ENCODE results near the gene KLHDC4. TPM values are rescaled to one million over a fixed set of nuclear protein-coding genes. Genes with fewer than 3 reads are reported as not detected.
A peak's percentile ranks its signal among the peaks of the same experiment; 100 is the strongest.

Gene KLHDC4
- total and polyA plus RNA-seq, 9 of the 15 experiments (the other 6 are each of a cell fraction or from before 2014, with no cell fraction given) = 1.3 to 68.1 (median 32.8) TPM

DNA sequence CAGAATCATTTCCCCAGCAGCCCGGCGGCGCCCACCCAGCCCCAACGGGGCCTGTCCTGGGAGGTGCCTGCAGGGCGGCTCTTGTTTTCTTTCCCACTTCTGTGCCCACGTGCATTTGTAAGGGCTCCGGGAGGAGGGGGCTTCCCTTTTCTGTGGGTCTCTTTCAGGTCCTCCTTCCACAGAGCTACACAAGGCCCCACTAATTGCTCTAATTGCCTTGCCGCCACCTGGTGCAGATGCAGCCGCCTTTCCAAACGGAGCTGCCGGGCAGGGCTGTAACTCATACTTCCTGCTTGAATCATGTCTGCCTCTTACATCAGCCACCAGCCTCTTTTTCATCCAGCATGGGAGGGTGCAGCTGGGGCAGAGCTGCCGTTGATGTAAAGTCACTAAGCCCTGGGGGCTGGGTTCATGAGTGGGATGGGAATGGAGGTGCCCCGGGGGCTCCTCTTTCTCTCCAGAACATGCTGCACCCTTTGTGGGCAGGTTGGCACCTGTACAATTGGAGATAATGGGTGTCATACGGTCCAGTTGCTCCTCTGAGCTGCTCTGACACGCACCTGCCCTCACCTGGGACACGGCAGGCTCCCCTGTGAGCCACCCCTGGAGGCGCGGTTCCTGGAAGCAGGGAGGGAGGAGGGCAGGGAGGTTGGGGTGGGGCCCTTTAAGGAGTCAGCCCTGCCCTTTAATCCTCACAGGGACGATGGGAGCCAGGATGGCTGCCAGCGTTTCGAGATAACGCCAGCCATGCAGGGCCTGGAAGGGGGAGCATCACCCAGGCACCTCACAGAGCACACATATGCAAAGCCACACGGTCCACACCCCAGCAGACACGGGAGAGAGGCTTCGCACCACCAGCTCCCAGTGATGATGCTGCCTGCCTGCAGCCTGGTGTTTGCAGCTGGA lies 41.1 kb upstream of the KLHDC4 start (continued):
- TF ChIP-seq, protein P1, sequence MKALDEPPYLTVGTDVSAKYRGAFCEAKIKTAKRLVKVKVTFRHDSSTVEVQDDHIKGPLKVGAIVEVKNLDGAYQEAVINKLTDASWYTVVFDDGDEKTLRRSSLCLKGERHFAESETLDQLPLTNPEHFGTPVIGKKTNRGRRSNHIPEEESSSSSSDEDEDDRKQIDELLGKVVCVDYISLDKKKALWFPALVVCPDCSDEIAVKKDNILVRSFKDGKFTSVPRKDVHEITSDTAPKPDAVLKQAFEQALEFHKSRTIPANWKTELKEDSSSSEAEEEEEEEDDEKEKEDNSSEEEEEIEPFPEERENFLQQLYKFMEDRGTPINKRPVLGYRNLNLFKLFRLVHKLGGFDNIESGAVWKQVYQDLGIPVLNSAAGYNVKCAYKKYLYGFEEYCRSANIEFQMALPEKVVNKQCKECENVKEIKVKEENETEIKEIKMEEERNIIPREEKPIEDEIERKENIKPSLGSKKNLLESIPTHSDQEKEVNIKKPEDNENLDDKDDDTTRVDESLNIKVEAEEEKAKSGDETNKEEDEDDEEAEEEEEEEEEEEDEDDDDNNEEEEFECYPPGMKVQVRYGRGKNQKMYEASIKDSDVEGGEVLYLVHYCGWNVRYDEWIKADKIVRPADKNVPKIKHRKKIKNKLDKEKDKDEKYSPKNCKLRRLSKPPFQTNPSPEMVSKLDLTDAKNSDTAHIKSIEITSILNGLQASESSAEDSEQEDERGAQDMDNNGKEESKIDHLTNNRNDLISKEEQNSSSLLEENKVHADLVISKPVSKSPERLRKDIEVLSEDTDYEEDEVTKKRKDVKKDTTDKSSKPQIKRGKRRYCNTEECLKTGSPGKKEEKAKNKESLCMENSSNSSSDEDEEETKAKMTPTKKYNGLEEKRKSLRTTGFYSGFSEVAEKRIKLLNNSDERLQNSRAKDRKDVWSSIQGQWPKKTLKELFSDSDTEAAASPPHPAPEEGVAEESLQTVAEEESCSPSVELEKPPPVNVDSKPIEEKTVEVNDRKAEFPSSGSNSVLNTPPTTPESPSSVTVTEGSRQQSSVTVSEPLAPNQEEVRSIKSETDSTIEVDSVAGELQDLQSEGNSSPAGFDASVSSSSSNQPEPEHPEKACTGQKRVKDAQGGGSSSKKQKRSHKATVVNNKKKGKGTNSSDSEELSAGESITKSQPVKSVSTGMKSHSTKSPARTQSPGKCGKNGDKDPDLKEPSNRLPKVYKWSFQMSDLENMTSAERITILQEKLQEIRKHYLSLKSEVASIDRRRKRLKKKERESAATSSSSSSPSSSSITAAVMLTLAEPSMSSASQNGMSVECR (CRISPR knock-in tag; IDR thresholded peaks at IDR 0.05) = no peak; the same call in 1 of the 2 replicates
- TF ChIP-seq STAG1 (CRISPR knock-in tag; IDR thresholded peaks at IDR 0.05; ENCODE audit: borderline replicate concordance) (no peak), JUND (IDR thresholded peaks at IDR 0.05; ENCODE audit: borderline replicate concordance, low read depth, low read length) (peak; percentile 85), JUND (tag; IDR thresholded peaks at IDR 0.05; ENCODE audit: borderline replicate concordance, low read depth, low read length) (peak; percentile 55; the same call in 1 of the 3 replicates), GATAD2B (IDR thresholded peaks at IDR 0.05; ENCODE audit: borderline replicate concordance) (no peak), ZNF707 (CRISPR knock-in tag; conservative IDR thresholded peaks at IDR 0.05) (no peak), POLR2G (IDR thresholded peaks at IDR 0.05; ENCODE audit: low read depth, low read length) (peak; percentile 67), ZNF121 (CRISPR knock-in tag; conservative IDR thresholded peaks at IDR 0.05) (no peak), RUNX1 (IDR thresholded peaks at IDR 0.05; ENCODE audit: low read depth) (no peak), ZFP36 (IDR thresholded peaks at IDR 0.05; ENCODE audit: low read depth, low read length, partially characterized antibody) (peak; percentile 23), FOXA3 (CRISPR knock-in tag; conservative IDR thresholded peaks at IDR 0.05 in 1 of 2, IDR thresholded peaks at IDR 0.05 in 1 of 2) (no peak), MCM7 (IDR thresholded peaks at IDR 0.05) (no peak), OTX1 (CRISPR knock-in tag; IDR thresholded peaks at IDR 0.05) (no peak), RCOR1 (IDR thresholded peaks at IDR 0.05; ENCODE audit: borderline replicate concordance in 1 of 2, low read depth in 2 of 2, low read length in 2 of 2) (peak in 1 of 2 experiments; percentile 56; a peak in 2 of 4 replicates), FUS (optimal IDR thresholded peaks at IDR 0.05; ENCODE audit: low read depth, low read length) (no peak), GATAD2A (IDR thresholded peaks at IDR 0.05) (no peak; the same call in 1 of the 2 replicates), MCM3 (IDR thresholded peaks at IDR 0.05) (no peak)
- TF ChIP-seq, protein P2, sequence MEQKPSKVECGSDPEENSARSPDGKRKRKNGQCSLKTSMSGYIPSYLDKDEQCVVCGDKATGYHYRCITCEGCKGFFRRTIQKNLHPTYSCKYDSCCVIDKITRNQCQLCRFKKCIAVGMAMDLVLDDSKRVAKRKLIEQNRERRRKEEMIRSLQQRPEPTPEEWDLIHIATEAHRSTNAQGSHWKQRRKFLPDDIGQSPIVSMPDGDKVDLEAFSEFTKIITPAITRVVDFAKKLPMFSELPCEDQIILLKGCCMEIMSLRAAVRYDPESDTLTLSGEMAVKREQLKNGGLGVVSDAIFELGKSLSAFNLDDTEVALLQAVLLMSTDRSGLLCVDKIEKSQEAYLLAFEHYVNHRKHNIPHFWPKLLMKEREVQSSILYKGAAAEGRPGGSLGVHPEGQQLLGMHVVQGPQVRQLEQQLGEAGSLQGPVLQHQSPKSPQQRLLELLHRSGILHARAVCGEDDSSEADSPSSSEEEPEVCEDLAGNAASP (IDR thresholded peaks at IDR 0.05) = no peak
- TF ChIP-seq, protein P3, sequence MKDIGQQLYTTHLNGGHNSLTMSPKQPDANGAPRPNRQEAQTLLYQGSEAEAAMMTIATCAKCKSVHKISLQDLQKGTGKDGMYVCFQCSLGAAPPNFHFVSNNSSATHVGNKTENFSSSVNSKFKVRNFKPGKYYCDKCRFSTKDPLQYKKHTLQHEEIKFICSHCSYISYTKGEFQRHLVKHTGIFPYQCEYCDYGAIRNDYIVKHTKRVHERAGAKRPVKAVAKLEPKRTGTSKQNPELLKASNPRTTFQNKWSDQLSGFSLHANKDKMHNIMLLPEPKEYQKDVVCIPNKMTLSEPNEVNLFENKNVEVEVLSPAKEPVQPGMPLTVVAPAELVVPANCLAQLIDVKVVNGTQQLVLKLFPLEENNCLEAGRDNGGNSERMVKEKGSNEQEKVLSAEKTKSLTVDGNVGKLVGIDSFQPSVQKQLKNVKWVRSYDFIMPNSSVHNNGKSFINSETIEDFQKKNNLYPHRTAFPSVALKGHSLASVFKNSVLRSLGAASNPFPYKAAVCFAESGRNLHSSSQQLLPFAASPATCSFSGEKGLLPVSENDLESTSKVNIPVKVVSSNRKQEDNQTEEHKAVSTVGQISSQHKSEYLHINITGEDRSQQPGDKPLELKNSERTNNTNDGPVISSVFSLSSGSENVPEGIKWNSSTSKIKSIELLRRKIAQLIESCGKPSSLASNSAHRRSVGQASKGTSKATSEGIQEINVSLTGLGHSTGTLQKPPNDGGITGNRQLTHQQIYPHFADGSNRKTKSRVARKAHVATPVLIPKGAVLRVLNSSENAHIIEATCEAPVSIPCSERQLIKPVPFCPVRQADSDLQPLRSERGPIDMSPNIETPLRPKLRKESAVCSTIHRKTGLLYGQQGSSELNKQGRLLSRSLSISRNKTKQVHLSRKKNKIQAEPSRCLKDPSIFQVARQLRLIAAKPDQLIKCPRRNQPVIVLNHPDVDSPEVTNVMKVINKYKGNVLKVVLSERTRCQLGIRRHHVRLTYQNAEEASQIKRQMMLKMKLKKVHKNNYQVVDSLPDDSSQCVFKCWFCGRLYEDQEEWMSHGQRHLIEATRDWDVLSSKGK (CRISPR knock-in tag; IDR thresholded peaks at IDR 0.05) = no peak
